ENCODE data around the gene REXO4. TPM values are rescaled to one million over a fixed set of nuclear protein-coding genes. Genes with fewer than 3 reads are reported as not detected.

Gene REXO4
- total RNA-seq, 1 donor from 2014 or later = 26.1 TPM

DNA sequence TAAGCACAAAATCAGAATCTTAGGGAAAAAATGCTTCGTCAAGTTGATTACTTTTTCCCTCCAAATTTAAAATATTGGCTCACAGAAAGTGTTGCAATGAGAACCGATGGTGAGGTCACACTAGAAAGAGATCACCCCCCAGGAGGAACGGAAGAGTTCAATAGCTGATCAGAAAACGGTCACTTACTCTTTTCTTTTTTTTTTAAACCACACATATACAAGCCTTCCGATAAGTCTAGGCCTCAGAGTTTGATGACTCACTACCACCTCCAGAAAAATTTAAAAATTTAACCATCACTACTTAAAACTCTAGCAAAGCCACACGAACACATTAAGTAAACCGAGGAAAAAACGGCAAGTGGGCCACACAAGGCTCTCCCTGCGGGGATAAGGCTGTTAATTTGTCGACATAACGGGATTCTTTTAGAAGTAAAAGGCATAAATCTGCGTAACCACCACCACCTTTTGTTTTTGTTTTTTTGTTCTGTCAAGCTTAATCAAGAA is 43.1 kb downstream of the REXO4 start:
- peak overlapping the region; percentile 99 for H3K27ac Mint-ChIP-seq
- peaks cover 2% of the 10 kb centered on the region for H3K36me3 Mint-ChIP-seq
- TF ChIP-seq, protein P1, sequence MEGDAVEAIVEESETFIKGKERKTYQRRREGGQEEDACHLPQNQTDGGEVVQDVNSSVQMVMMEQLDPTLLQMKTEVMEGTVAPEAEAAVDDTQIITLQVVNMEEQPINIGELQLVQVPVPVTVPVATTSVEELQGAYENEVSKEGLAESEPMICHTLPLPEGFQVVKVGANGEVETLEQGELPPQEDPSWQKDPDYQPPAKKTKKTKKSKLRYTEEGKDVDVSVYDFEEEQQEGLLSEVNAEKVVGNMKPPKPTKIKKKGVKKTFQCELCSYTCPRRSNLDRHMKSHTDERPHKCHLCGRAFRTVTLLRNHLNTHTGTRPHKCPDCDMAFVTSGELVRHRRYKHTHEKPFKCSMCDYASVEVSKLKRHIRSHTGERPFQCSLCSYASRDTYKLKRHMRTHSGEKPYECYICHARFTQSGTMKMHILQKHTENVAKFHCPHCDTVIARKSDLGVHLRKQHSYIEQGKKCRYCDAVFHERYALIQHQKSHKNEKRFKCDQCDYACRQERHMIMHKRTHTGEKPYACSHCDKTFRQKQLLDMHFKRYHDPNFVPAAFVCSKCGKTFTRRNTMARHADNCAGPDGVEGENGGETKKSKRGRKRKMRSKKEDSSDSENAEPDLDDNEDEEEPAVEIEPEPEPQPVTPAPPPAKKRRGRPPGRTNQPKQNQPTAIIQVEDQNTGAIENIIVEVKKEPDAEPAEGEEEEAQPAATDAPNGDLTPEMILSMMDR (IDR thresholded peaks at IDR 0.05; ENCODE audit: unreplicated experiment) = no peak
- H3K9me3 Mint-ChIP-seq = no peaks in the 10 kb centered on the region
- H3K4me3 Mint-ChIP-seq = peak overlapping the region; percentile 97
- DNase-seq (ENCODE audit: low spot score in 2 of 2, unreplicated experiment in 2 of 2) = no peak
- no peaks in the 10 kb centered on the region for H3K27me3 Mint-ChIP-seq (ENCODE audit: low read depth)
- H3K4me1 Mint-ChIP-seq = peaks cover 22% of the 10 kb centered on the region

DNA sequence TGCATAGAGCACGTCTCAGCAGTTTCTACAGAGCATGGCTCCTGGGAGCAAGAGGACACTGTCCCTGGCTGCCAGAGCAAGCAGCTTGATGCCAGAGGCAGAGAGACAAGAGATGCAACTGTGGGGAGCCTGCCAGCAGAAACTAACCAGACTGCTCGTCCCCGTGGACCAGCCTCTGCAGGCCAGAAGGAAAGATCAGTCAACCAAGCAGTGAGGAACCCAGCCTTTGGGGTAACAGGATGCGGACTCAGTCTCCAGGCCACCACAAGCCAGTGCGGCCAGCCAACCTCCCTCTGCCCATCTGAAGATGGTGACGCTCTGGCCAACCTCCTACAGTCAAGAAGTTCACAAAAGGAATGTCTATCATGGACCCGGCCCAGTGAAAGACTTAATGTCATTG is 45.7 kb downstream of the REXO4 start:
- TF ChIP-seq, protein P1 (IDR thresholded peaks at IDR 0.05; ENCODE audit: unreplicated experiment) = no peak
- no peaks in the 10 kb centered on the region for H3K27me3 Mint-ChIP-seq (ENCODE audit: low read depth)
- H3K36me3 Mint-ChIP-seq = peaks cover 2% of the 10 kb centered on the region
- no peak overlapping the region for H3K27ac Mint-ChIP-seq
- no peaks in the 10 kb centered on the region for H3K9me3 Mint-ChIP-seq
- peaks cover 23% of the 10 kb centered on the region for H3K4me1 Mint-ChIP-seq
- no peak for DNase-seq (ENCODE audit: low spot score in 2 of 2, unreplicated experiment in 2 of 2)
- H3K4me3 Mint-ChIP-seq = no peak overlapping the region

DNA sequence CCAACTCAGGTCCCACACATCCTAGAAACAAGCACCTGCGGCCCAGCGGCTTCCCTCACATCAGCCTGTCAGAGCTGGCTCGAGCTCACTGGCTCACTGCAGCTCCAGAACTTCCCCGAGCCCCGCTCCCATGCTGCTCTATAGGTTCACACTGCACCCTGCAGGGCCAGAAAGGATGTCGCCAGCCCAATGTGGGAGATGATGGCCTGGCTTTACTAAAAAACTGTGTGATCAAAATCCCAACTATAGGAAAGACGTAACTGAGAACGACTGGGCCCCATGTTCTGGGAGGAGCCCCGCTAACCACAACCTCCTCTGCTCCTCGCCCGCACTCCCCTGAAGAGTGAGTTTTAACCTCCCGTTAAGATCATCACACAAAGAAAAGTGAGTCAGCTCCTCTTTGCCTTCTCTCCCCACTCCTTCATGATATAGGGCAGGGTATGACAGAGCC is 46.5 kb downstream of the REXO4 start:
- no peak overlapping the region for H3K4me3 Mint-ChIP-seq
- H3K4me1 Mint-ChIP-seq = peaks cover 23% of the 10 kb centered on the region
- no peak for DNase-seq (ENCODE audit: low spot score in 2 of 2, unreplicated experiment in 2 of 2)
- H3K27me3 Mint-ChIP-seq (ENCODE audit: low read depth) = no peaks in the 10 kb centered on the region
- TF ChIP-seq, protein P1 (IDR thresholded peaks at IDR 0.05; ENCODE audit: unreplicated experiment) = no peak
- H3K27ac Mint-ChIP-seq = no peak overlapping the region
- peaks cover 2% of the 10 kb centered on the region for H3K36me3 Mint-ChIP-seq
- no peaks in the 10 kb centered on the region for H3K9me3 Mint-ChIP-seq

DNA sequence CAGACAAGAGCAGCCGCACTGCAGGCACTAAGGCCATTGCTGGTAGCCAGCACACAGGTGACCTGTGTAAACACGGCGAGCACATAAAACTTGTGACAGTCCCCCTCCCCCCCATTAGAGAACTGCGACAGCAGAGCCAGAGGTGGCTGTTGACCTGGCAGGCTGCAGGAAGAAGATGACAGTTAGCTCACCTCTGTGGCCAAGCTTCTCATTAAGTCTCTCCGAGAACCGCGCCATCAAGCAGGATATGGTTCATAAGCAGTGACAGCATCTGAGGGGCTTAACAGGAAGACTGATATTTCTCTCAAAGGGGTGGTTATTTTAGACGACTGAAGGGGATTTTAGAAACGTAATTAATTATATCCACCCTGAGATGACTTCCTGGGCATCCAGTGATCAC is 47.1 kb downstream of the REXO4 start:
- Mint-ChIP-seq H3K4me3 (no peak overlapping the region), H3K27me3 (ENCODE audit: low read depth) (no peaks in the 10 kb centered on the region), H3K9me3 (no peaks in the 10 kb centered on the region), H3K4me1 (peaks cover 23% of the 10 kb centered on the region), H3K36me3 (peaks cover 2% of the 10 kb centered on the region), H3K27ac (no peak overlapping the region)
- TF ChIP-seq, protein P1 (IDR thresholded peaks at IDR 0.05; ENCODE audit: unreplicated experiment) = no peak
- no peak for DNase-seq (ENCODE audit: low spot score in 2 of 2, unreplicated experiment in 2 of 2)

DNA sequence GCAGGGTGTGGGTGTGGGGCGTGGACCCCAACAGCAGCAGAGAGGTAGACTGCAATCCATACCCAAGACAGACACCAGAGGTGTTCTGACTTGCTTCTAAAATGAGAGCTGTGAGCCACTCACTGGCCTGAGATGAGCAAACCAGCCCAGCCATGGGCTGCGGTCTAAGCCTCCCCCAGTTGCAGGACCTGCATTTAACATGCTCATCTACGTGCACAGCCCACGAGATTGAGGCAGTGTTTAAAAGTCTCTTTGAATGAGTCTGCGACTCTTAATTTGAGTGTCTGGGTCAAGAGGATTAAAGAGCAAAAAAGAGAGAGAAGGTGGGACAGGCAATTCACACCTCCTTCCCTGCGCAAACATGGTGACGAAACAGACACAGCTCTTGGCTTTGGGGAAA is 47.9 kb downstream of the REXO4 start:
- DNase-seq (ENCODE audit: low spot score in 2 of 2, unreplicated experiment in 2 of 2) = no peak
- TF ChIP-seq, protein P1 (IDR thresholded peaks at IDR 0.05; ENCODE audit: unreplicated experiment) = no peak
- Mint-ChIP-seq H3K27ac (no peak overlapping the region), H3K27me3 (ENCODE audit: low read depth) (no peaks in the 10 kb centered on the region), H3K36me3 (peaks cover 6% of the 10 kb centered on the region), H3K4me1 (peaks cover 21% of the 10 kb centered on the region), H3K9me3 (no peaks in the 10 kb centered on the region), H3K4me3 (no peak overlapping the region)

DNA sequence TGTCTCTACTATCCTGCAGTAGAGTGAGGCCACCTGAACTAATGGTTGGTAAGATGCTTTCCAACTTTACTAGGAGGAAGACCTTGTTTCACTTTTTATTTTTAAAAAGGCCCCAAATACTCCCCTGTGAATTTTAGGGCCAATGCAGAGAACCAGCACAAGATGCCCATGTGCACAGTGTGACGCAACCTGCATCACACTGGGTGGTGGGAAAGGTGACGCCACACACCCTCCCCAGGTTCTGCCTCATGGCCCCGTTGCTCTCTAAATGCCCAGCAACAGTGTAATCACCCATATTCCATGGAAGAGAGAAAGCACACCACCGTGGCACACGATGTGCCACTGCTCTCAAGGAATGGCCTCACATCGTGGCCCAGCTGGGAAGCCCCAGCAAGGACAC is 48.4 kb downstream of the REXO4 start:
- peaks cover 6% of the 10 kb centered on the region for H3K36me3 Mint-ChIP-seq
- H3K9me3 Mint-ChIP-seq = no peaks in the 10 kb centered on the region
- H3K27ac Mint-ChIP-seq = no peak overlapping the region
- H3K27me3 Mint-ChIP-seq (ENCODE audit: low read depth) = no peaks in the 10 kb centered on the region
- no peak for DNase-seq (ENCODE audit: low spot score in 2 of 2, unreplicated experiment in 2 of 2)
- no peak overlapping the region for H3K4me3 Mint-ChIP-seq
- H3K4me1 Mint-ChIP-seq = peaks cover 16% of the 10 kb centered on the region
- TF ChIP-seq, protein P1 (IDR thresholded peaks at IDR 0.05; ENCODE audit: unreplicated experiment) = no peak

Measured in mesothelial cell of epicardium (in vitro differentiated cells).